ENCODE data around the gene PPP1CA.

PPP1CA gene

DNA sequence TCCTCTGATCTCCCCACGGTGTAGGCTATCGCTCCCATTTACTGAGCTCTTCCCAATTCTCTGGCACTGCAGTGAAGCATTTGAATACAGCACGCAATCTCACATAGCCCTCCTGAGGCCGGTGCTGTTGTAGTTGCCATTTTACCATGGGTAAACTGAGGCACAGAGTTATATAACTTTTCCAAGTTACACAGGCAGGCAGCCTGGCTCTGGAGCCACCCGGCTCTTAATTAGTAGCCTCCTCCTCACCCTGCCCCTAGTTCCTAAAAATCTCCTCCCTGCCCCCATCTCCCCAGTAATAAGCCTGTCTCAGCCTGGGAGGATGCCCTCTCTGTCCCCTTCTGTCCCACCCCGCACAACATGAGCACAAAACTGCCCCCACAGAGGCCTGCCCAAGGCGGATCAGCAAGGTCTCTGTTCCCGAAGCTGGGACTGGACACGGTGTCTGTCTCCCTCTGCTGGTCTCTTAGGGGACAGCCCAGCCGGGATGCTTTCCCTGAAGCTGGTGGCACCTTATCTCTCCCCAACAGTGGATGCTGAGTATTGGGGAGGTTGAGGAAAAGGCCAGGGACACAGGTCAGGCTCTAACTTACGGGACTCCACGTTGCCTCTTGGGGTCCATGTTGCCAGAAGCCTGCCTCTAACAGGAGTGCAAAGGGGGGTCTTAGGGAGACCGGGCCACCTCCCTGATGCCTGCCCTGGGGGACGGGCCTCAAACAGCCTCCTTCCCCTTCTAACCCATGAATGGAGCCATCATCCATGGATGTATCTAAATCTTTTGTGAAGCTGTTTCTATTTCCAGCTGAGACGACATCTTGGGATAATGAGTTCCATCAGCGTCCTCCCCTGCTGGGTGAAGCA lies 19.2 kb downstream of the PPP1CA start:
- DNase-seq (ENCODE audit: low spot score) = peak; percentile 66

DNA sequence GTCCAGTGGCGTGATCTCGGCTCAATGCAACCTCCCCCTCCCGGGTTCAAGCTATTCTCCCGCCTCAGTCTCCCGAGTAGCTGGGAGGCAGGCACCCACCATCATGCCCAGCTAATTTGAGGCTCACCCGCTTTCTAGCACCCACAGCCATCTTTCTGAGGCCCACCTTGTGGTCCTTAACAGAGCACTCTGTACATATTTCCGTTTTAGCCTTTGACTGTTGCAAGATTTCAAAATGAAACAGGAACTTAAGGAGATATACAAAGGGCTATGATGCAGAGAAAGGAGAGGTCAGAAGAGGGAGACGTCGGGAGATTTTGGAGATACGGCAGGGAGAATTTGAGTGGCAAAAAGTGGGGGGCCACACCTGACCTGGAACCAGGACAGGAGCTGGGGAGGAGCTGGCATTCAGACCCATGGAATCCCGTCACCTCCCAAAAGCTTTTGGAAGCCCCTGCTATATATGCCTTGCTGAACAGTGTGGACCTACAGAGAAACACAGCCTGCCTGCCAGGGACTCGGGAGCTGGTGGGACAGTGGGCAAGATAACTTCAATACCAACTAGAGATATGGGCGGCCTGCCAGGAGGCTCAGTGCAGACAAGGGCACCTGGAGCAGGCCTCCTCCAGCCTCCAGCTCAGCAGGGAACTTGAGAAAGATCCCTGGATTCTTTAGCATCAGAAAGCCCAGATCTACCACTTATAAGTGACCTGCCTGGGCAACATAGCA lies 20.2 kb downstream of the PPP1CA start:
- DNase-seq (ENCODE audit: low spot score) = no peak

DNA sequence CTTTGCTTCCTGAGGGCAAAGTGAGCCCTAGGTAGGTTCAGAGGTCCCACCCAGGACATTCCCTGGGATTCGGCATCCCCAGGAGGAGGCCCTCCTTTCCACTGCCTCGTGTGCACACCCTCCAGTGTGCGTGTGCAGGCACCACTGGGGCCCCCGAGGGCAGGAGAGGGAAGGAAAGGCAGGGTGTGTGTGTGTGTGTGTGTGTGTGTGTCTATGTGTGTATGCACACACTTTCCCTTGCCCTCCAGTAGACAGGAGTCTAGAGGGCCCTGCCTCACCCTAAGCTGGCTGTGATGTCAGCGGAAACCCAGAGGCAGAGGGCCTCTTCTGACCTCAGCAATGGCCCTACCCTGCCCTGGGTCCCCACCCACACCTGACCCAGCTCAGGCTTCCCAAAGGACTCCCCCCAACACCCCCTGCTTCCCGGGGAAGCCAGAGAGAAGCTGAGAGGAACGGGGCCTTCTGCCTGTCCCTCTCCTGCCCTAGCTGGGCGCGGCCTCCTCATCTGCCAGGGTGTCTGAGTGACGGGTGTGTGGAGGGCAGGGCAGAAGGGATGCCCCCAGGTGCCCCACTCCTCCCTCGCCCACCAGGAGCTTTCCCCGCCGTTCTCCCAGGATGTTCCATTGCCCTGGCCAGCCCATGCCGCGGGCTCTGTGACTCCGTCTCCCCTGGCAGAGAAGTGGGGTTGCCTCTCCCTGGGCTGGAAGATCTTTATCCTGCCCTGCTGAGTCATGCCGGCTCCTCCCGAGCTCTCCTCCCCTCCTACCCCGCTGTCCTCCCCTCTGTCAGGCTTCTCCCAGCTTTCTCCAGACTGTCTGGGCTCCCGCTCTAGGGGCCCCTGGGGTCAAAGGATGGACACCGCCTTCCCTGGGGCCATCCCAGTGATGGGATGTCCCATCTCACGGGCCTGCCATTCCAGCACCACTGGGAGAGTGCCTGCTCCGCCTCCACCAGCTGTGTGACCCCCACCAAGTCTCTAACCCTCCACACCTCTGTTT lies 22.3 kb downstream of the PPP1CA start:
- DNase-seq (ENCODE audit: low spot score) = no peak

DNA sequence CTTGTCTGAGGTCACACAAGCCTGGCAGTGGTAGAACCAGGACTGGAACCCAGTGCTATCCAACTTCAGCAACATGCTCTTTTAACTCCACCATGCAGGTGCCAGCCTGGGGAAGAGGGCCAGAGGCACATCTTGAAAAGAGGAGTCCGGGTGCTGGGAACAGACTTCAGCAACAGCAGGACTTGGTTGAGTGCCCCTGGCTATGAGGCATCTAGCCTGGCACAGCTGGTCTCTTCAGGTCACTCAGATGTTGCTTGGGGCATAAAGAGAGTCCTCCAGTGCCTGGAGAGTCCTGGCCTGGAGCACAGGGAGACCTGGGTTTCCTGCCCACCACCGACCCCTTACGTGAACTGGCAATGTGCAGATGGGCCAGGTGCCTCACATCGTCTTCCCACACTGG lies 23.1 kb downstream of the PPP1CA start:
- DNase-seq (ENCODE audit: low spot score) = no peak

DNA sequence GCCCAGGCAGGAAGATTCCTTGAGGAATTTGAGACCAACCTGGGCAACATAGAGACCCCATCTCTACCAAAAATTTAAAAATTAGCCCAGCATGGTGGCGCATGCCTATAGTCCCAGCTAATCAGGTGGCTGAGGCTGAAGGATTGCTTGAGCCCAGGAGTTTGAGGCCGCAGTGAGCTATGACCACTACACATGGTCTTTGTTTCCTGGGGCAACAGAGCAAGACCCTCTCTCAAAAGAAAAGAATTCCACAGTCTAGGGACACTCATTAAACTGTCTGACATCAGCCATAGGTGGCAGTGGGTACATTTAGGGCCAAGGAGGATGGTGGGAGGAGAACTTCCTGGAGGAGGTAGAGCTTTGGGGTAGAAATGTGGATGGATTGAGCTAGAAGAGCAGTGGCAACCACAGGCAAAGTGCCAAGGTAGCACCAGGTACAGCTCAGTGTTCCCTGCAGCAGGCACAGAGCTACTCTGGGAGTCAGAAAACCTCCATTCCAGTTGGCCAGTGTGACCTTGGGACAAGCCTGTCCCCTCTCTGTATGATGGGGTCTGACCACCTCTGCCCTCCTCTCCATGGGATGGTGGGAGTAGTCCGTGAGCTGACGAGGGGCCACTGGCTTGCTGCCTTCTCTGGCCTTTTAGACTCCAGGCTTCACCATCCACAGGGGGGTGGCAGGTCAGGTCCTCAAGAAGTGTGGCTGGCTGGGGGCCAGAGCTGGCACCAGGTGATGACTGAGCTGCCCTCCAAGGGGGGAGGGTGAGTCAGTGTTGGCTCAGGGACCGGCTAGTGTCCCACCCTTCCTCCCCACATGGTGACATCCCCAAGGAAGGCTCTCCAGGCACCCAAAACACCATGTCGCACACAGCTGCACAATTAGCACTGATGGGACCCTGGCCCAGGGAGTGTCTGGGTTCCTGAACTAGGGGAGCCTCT lies 24.5 kb downstream of the PPP1CA start:
- DNase-seq (ENCODE audit: low spot score) = no peak

DNA sequence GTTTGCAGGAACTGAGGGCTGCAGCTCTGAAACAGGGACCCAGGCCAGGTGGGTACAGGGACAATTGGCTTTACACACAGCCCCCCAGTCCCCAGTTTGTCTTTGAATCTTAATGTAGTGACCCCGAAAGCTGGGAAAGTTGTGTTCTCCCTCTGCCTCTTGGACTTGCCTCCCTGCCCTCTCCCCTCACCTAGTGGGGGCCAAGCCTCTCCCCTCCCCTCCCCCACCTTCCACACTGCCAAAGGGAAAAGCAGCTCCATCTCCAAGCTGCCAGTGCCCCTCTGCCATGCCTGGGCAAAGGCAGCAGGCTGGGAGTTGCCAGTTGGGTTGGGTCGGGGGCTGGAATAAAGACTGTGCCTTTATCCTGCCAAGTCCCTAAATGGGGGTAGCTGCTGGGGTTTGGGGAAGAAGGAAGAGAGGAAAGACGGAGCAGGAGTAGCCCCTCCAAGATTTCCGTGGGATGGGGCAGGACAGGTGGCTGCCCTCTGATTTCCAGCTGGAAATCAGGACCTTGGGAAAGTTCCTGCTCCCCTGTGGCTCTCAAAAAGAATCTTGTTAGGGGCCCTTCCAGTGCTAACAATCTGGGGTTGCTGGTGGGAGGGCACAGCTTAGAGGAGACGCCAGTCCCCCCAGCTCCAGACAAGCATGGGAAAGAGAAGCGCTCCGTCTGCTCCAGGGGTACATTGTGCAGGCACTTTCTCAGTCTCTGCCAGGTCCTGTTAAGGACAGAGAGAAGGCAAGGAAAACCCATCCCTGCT lies 25.4 kb downstream of the PPP1CA start:
- DNase-seq (ENCODE audit: low spot score) = no peak

DNA sequence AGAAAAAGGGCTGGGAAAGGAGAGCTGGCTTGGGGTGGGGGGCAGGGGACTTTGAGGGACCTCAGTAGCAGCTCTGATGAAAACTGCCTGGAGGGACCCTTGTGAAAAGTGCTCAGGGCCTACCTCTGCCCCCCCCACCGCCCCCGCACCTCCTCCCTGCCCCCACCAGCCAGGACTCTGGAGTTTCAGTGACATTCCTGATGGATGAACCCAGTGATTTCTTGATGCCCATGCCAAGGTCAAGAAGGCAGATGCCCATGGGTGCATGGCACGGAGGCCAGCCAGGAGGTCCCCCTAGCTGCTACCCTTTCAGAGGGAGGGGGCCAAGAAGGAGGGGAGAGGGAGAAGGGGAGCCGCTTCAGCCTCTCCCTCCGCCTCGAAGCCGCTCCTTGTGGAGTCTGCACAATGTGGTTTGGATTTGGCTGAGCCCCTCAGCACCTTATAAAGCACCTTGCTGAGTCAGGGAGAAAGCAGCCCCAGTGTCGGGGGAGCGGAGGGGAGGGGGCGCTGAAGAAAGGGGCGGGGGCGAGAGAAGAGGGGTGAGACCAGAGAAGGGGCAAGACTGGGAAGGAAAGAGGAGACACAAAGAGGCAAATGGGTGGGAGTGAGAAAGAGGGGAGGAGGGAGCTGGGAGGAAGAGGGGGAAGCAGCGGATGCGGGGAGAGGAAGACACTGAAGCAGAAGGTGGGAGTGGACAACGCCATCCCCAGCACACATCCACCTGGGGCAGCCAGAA lies 26.2 kb downstream of the PPP1CA start:
- DNase-seq (ENCODE audit: low spot score) = no peak

DNA sequence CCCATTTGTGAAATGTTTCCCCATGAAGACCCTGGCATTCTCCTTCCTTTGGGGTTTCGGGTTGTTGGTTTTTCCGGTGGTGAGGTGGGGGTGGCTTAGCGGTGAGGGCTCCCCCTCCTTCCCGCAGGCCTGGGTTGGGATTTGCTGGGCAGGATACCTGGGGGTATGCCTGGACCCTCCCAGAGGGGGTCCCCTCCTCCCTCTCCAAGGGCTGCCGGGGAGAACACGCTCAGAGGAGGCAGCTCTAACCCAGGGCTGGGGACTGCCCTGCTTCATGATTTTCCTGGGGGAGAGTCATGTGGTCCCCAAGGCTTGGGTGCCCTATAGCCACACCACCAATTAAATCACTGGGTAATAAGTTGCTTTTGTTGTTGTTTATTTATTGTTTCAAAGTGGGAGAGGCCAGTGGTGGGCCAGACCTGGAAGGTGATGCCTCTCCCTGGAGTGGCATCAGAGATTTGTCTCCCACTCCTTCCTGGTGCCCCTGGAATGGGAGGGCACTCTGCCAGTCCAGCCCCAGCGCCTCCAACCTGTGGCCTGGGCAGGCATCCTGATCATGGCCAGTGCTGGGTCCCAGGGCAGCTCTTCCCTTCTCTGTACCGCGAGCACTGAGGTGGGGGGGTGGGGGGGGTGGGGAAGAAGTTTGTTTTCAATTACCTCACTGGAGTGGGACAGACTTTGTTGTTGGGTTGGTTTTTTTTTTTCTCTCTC lies 26.9 kb downstream of the PPP1CA start:
- no peak for DNase-seq (ENCODE audit: low spot score)

DNA sequence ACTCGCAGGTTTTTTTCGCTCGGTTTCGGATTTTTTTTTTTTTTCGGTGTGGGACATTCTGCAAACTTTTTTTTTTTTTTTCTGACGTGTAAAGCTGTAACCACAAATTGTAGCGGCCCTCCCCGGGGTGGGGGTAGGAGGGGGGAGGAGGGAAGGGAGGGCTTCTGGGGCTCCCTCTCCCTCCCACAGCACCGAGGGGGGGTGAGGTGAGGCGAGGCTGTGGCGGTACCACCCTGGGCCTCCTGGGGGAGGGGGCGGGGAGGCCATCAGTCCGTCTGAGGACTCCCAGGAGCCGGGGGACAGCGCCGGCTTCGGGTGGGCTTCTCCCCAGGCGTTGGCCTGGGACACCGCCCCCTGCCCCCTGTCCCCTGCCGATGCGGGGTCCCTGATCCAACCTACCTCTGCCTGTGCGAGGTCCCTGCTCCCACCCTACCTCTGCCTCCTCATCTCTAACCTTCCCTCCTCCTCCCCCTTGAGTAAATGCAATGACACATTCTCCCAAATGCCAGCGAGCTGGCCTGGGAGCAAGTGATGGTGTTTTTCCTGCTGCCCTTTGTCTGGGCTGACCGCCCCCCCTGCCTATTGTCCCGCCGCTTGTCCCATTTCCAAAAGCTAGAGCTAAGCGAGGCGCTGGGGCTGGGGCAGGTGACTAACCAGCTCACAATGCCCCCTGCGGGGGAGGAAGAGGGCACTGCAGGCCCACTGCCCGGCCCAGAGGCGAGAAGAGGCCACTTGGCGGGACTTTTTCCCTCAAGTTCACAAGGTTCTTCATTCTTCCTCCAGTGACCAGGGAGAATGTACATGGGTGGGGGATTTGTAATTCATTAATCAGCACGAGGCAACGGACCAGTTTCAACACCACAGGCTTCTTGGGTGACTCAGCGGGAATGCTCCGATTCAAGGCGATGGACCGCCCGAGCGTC lies 27.7 kb downstream of the PPP1CA start:
- no peak for DNase-seq (ENCODE audit: low spot score)

DNA sequence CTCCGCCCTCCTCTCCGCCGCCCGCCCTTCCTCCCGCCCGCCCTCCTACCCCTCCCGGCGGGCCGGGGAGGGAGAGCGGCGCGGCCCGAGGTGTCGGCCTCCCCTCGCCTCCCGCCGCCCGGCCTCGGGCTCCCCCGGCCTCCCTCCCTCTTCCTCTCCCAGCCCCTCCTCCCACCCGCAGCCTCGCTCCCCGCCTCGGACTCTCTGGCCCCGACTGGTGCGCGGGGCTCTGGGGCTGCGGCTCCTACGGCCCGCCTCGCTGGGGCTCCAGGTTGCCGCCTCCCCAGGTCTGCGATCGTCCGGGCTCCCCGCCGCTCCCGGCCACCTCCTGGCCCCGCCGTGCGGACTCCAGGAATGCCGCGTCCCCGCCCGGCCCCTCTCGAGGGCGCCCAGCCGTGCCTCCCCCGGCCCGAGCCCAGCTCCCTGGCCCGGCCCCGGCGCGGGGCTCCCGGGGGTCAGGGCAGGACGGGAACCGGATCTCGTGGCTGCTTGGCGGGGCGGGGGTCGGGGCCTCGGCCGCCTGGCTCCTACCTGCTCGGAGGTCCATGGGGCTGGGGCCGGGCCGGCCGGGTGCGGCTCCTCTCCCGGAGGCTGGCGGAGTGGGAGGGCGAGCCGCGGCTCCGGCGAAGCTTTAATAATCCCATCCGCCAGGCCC lies 28.5 kb downstream of the PPP1CA start, which contains the start of gene CLCF1:
CLCF1 (minus strand) TSS at position 606 of the 655 bp plus-strand sequence; CDS start at position 547, 59 bp downstream.
- DNase-seq (ENCODE audit: low spot score) = no peak

DNA sequence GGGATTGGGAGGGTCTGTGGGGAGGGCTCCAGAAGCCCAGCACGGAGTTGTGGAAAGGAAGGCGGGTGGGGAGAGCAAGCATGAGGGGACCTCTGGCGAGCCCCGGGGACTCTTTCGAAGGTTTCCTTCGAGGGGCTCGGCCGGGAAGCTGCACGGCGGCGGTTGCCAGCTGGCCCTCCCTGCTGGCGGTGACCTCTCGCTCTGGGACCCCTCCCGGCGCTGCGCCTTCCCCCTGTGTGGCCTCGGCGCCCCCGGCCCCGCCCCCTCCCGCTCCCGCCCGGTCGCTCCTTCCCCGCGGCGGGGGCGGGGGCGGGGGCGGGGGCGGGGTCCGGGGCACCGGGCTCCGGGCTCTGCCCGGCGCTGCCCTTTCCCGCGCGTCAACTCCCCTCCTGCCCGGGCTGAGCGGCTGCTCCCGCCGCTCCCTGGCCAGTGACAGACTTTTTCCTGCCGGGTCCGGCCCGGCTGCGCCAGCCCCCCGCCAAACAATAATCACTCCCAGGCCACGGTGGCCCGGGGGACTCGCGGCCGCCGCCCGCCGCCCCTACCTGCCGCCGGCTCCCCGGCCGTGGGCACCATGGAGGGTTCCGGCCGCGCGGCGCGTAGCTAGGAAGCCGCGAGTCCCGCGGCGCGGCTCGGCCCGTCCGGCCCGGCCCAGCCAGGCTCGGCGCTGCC lies 29.2 kb downstream of the PPP1CA start:
- no peak for DNase-seq (ENCODE audit: low spot score)

DNA sequence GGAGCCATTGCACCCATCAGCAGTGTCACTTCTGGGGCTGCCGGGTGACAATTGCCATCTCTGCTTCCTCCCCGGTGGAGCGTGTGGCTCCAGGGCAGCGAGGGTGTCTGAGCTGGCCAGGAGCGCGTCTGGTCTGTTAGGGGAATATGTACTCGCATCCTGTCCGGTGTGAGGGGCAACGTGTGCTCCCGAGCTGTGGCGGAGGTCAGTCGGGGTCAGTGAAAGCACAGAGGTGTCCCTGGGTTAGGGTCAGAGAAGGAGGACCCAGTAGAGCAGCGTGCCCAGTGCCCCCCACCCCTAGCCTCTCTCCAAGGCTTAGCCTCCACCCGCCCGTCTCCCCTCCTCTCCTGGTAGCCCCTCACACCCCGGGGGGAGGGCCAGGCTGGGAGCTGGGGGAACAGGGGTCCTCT lies 29.7 kb downstream of the PPP1CA start:
- DNase-seq (ENCODE audit: low spot score) = no peak

DNA sequence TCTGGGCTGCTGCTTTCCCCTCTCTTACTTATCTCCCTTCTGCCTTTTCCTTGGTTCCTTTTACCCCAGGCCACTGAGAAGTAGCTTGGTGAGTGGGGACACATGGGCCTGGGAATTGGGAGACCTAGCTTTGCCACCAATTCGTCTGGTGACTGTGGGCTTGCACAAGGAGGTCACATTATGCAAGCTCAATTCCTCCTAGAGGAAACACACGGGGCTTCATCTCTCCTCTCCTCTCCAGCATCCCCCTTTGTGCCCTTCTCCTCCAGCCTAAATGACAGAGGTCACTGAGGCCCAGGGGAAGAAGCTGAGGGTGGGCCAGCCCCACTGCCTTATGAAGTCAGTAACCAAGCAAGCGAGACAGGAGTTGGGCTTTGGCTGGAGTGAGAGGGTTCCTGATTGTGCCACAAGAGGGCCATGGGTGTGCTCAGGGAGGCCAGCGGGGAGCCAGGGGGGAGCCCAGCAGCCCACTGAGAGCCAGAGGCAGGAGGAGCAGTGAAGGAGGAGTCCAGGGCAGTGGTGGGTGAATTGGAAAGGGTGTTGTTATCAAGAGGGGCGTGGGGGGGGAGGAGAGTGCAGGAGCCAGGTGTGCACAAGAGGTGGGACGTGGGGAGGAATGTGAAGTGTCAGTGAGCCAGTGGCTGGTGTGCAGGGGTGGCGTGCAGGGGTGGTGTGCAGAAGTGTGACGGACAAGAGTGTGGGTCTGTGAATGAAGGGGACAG lies 30.3 kb downstream of the PPP1CA start:
- DNase-seq (ENCODE audit: low spot score) = no peak

DNA sequence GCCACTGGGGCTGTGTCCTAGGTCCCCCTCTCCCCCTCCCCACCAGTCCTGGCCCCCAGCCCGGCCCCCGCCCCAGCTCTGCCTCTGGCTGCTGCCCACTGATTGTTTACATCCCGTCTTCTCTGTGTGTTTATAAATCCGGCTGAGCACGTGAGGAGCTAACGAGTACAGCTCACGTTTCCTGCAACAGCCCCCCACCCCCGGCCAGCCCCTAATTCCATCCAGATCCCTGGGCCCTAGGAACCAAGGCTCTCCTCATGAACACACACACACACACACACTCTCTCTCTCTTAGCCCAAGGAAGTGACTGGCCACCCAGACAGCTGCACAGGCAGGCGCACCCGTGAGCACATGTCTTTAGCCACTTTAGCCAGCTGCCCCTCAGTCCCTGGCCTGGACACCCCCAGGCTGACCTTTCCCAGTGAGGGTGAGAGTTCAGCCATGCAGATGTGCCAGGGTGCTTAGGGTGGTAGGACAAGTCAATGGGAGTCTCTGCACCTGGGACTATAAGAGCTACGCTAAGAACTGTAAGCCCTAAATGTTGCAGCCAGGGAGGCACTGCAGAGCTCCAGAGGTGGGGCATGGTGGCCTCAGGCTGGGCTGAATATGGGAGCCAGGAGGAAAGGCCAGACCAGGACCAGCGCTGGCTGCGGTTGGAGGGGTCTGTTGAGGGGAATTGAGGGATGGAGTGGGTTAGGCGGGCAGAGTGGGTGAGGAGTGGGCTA lies 31.1 kb downstream of the PPP1CA start:
- DNase-seq (ENCODE audit: low spot score) = no peak

DNA sequence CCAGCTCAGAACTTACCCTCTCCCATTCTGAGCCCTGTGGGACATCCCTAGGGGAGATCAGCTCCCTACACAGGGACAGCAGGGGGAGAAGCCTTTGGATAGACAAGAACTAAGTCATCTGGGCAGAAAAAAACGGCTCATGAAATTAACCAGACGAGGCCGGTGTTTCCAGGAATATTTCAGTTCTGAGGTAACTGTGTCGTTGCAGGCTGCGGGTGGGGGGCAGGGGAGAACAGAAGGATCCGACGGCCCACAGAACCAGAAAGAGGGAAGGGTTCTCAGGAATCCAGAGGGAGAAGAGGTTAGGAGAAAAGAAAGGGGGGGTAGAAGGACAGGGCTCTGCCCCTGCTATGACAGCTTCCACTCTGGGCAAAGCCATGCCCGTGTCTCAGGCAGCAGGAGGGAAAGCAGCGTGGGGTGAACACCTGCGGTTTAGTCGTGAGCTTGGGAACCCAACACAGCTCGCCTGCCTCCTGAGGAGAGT lies 31.8 kb downstream of the PPP1CA start:
- no peak for DNase-seq (ENCODE audit: low spot score)
